ENCODE data around the gene FBXO42. TPM values are rescaled to one million over a fixed set of nuclear protein-coding genes. Genes with fewer than 3 reads are reported as not detected.

FBXO42 gene
- total and polyA plus RNA-seq, 2 donors (not counting 3 experiments of a cell fraction or from before 2014, with no cell fraction given): 16.3 to 20.4 TPM

DNA sequence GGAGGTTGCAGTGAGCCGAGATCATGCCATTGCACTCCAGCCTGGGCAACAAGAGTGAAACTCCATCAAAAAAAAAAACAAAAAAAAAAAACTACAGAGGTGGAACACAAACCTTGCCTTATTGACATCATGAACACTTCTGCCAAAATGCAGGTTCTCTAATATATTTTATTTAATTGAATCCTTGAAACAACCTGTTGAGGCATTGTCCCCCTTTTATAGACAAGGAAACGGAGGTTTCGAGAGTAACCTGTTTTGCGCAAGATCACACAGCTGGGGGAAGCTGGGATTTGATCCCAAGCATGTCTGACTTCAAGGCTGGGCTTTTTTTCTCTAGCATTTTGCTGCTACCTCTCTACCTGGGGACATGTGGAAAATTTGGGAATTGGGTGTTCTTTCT lies 17.5 kb upstream of the FBXO42 start:
- peaks cover 65% of the 10 kb centered on the region for H3K79me2 ChIP-seq (ENCODE audit: control insufficient read depth, insufficient read depth, low read length)
- no peak overlapping the region for H3K9ac ChIP-seq (replicated peaks; ENCODE audit: extremely low read depth, insufficient read depth, low read length)
- no peak overlapping the region for H3K4me3 ChIP-seq (replicated peaks in 1 of 3; ENCODE audit: insufficient read depth in 1 of 3, low read depth in 1 of 3, low read length in 3 of 3)
- ChIA-PET CTCF (interaction anchor here (1.0 kb wide), 1 partner anchor 11 kb away, joined by 3 read pairs; no protein-coding TSS in a partner anchor), POLR2A (no interaction called here)
- H3K36me3 ChIP-seq (ENCODE audit: control insufficient read depth in 2 of 2, extremely low read depth in 1 of 2, insufficient read depth in 2 of 2, low read length in 2 of 2): no peaks in the 10 kb centered on the region
- intact Hi-C loops (cut with micrococcal nuclease) (loop anchor here (5.0 kb wide), 2 partner anchors 127 to 142 kb away; partner anchors contain the start of gene RNU1-1), dilution Hi-C loops (cut with MboI; ENCODE audit: extremely low pct_ligation_motif_present, low sequenced_read_pairs) (no loop called here)
- TF ChIP-seq POLR2AphosphoS5 (IDR thresholded peaks at IDR 0.05; ENCODE audit: insufficient read depth, low read depth, low read length): no peak
- no peaks in the 10 kb centered on the region for H3K9me1 ChIP-seq (replicated peaks; ENCODE audit: control insufficient read depth, extremely low read depth, insufficient read depth, low read length)
- no peak overlapping the region for H3K4me2 ChIP-seq (ENCODE audit: insufficient read depth, low read length)
- FAIRE-seq: no peak
- H4K20me1 ChIP-seq (replicated peaks; ENCODE audit: control insufficient read depth, extremely low read depth, insufficient read depth, low read length): no peaks in the 10 kb centered on the region
- no peak overlapping the region for H2AFZ ChIP-seq (ENCODE audit: low read depth, low read length)
- no peaks in the 10 kb centered on the region for H3K27me3 ChIP-seq (ENCODE audit: control insufficient read depth in 2 of 2, insufficient read depth in 2 of 2, low read length in 2 of 2)
- BruUV-seq (replicated peaks): no TSS peak
- no peak overlapping the region for H3K27ac ChIP-seq (ENCODE audit: insufficient read depth, low read depth, low read length)
- no peaks in the 10 kb centered on the region for H3K9me3 ChIP-seq (replicated peaks; ENCODE audit: control insufficient read depth, insufficient read depth, low read length)
- no peak for DNase-seq (ENCODE audit: low read depth, low spot score)
- peaks cover 47% of the 10 kb centered on the region for H3K4me1 ChIP-seq (ENCODE audit: control insufficient read depth, extremely low read depth, insufficient read depth, low read length)

GRCh38 chr1:16367968-16368890 lies 15.9 kb upstream of the FBXO42 start:
- Histone ChIP-seq H3K4me2 (ENCODE audit: insufficient read depth, low read length) (peak overlapping the region; percentile 80), H3K9me3 (replicated peaks; ENCODE audit: control insufficient read depth, insufficient read depth, low read length) (no peaks in the 10 kb centered on the region), H3K36me3 (ENCODE audit: control insufficient read depth in 2 of 2, extremely low read depth in 1 of 2, insufficient read depth in 2 of 2, low read length in 2 of 2) (no peaks in the 10 kb centered on the region), H3K79me2 (ENCODE audit: control insufficient read depth, insufficient read depth, low read length) (peaks cover 51% of the 10 kb centered on the region), H2AFZ (ENCODE audit: low read depth, low read length) (no peak overlapping the region), H3K9me1 (replicated peaks; ENCODE audit: control insufficient read depth, extremely low read depth, insufficient read depth, low read length) (no peaks in the 10 kb centered on the region), H4K20me1 (replicated peaks; ENCODE audit: control insufficient read depth, extremely low read depth, insufficient read depth, low read length) (no peaks in the 10 kb centered on the region), H3K4me3 (replicated peaks in 1 of 3; ENCODE audit: insufficient read depth in 1 of 3, low read depth in 1 of 3, low read length in 3 of 3) (peak overlapping the region; percentile 79 to 94 (median 88)), H3K27me3 (ENCODE audit: control insufficient read depth in 2 of 2, insufficient read depth in 2 of 2, low read length in 2 of 2) (no peaks in the 10 kb centered on the region), H3K27ac (ENCODE audit: insufficient read depth, low read depth, low read length) (peak overlapping the region; percentile 85), H3K9ac (replicated peaks; ENCODE audit: extremely low read depth, insufficient read depth, low read length) (peak overlapping the region; percentile 95), H3K4me1 (ENCODE audit: control insufficient read depth, extremely low read depth, insufficient read depth, low read length) (peaks cover 34% of the 10 kb centered on the region)
- dilution Hi-C loops (cut with MboI; ENCODE audit: extremely low pct_ligation_motif_present, low sequenced_read_pairs): no loop called here
- FAIRE-seq: no peak
- no peak for TF ChIP-seq CTCF (IDR thresholded peaks at IDR 0.05; ENCODE audit: extremely low read depth in 1 of 2, insufficient read depth in 1 of 2, low read depth in 1 of 2, low read length in 2 of 2)
- TF ChIP-seq FOS (IDR thresholded peaks at IDR 0.05; ENCODE audit: borderline replicate concordance, insufficient read depth, low read length): peak; percentile 17
- ChIA-PET CTCF (interaction anchor here (1.0 to 3.0 kb wide), 5 partner anchors 18 to 72 kb away, joined by 3 to 19 read pairs (median 5); partner anchors contain the start of gene NECAP2), POLR2A (interaction anchor here (0.7 to 1.0 kb wide), 3 partner anchors 17 to 295 kb away, joined by 3 to 4 read pairs (median 3); partner anchors contain the start of gene FAM131C)
- TSS peak; percentile 23 for BruUV-seq (replicated peaks)
- DNase-seq (ENCODE audit: low read depth, low spot score): peak; percentile 37
- intact Hi-C loops (cut with micrococcal nuclease): loop anchor here (1.0 to 2.0 kb wide), 4 partner anchors 7 to 223 kb away; partner anchors contain the start of gene NECAP2

Data from endothelial cell of umbilical vein (primary cell).